ENCODE data around the gene NHLRC4.

DNA sequence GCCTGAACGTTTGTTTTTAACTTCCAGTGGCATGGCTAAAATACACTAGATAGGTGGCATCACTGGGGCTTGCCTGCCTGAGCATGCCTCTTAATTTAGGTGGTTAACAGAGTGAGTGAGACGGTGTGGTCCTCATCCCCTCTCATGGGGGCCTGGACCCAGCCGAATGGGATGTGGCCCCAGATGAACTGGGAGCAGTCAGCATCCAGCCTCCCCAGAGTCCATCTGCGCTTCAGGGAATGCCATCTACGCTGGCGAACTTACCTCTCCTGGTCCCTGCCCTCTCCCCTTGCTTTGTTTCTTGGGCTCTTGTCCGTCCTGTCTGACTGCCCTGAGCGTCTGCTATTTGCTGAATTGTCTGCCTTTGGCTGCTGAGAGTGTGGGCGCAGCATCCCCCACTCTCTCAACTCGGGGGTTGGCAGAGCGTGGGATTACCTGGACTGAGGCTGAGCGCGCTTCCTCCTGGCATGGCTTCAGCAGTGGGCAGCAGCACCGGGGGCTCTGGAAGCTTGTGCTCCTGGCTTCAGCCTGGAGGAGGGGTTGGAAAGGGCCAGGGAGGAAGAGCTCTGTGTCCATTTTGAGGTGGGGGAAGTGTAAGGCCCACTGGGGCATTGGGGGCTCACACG is 25.2 kb downstream of the NHLRC4 start:
- TF ChIP-seq, protein P1, sequence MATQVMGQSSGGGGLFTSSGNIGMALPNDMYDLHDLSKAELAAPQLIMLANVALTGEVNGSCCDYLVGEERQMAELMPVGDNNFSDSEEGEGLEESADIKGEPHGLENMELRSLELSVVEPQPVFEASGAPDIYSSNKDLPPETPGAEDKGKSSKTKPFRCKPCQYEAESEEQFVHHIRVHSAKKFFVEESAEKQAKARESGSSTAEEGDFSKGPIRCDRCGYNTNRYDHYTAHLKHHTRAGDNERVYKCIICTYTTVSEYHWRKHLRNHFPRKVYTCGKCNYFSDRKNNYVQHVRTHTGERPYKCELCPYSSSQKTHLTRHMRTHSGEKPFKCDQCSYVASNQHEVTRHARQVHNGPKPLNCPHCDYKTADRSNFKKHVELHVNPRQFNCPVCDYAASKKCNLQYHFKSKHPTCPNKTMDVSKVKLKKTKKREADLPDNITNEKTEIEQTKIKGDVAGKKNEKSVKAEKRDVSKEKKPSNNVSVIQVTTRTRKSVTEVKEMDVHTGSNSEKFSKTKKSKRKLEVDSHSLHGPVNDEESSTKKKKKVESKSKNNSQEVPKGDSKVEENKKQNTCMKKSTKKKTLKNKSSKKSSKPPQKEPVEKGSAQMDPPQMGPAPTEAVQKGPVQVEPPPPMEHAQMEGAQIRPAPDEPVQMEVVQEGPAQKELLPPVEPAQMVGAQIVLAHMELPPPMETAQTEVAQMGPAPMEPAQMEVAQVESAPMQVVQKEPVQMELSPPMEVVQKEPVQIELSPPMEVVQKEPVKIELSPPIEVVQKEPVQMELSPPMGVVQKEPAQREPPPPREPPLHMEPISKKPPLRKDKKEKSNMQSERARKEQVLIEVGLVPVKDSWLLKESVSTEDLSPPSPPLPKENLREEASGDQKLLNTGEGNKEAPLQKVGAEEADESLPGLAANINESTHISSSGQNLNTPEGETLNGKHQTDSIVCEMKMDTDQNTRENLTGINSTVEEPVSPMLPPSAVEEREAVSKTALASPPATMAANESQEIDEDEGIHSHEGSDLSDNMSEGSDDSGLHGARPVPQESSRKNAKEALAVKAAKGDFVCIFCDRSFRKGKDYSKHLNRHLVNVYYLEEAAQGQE (IDR thresholded peaks at IDR 0.05; ENCODE audit: insufficient read depth in 1 of 2, low read depth in 2 of 2, low read length in 1 of 2) = no peak
- TF ChIP-seq, protein P2, sequence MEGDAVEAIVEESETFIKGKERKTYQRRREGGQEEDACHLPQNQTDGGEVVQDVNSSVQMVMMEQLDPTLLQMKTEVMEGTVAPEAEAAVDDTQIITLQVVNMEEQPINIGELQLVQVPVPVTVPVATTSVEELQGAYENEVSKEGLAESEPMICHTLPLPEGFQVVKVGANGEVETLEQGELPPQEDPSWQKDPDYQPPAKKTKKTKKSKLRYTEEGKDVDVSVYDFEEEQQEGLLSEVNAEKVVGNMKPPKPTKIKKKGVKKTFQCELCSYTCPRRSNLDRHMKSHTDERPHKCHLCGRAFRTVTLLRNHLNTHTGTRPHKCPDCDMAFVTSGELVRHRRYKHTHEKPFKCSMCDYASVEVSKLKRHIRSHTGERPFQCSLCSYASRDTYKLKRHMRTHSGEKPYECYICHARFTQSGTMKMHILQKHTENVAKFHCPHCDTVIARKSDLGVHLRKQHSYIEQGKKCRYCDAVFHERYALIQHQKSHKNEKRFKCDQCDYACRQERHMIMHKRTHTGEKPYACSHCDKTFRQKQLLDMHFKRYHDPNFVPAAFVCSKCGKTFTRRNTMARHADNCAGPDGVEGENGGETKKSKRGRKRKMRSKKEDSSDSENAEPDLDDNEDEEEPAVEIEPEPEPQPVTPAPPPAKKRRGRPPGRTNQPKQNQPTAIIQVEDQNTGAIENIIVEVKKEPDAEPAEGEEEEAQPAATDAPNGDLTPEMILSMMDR (IDR thresholded peaks at IDR 0.05) = no peak
- TF ChIP-seq TCF7L2 (IDR thresholded peaks at IDR 0.05; ENCODE audit: low read depth, low read length) (no peak), POLR2AphosphoS5 (IDR thresholded peaks at IDR 0.05; ENCODE audit: low read depth, low read length) (no peak), SIN3A (IDR thresholded peaks at IDR 0.05; ENCODE audit: borderline replicate concordance, insufficient read depth, low read depth, low read length) (no peak)
